OCI-LY1 (cell line): ENCODE measurements around the gene CSGALNACT2.

Experiments
- EZH2 ChIP-seq: fragments of 200-600 bp; sonication (generic), shearing (Covaris generic); IDR thresholded peaks from 2 replicates; pipeline ENCODE4 v1.8.0; 2017; ENCODE audit warnings: borderline replicate concordance, mixed run types, mild to moderate bottlenecking, antibody characterized with exemption, low read length, moderate library complexity, mixed read lengths
- TF ChIP-seq, protein P1 (sequence below): fragments of 200-600 bp; sonication (generic), shearing (Covaris generic); IDR thresholded peaks from 2 replicates; pipeline ENCODE4 v1.5.1; 2017; ENCODE audit warnings: mild to moderate bottlenecking, antibody characterized with exemption, low read length, moderate library complexity, mixed read lengths

DNA sequence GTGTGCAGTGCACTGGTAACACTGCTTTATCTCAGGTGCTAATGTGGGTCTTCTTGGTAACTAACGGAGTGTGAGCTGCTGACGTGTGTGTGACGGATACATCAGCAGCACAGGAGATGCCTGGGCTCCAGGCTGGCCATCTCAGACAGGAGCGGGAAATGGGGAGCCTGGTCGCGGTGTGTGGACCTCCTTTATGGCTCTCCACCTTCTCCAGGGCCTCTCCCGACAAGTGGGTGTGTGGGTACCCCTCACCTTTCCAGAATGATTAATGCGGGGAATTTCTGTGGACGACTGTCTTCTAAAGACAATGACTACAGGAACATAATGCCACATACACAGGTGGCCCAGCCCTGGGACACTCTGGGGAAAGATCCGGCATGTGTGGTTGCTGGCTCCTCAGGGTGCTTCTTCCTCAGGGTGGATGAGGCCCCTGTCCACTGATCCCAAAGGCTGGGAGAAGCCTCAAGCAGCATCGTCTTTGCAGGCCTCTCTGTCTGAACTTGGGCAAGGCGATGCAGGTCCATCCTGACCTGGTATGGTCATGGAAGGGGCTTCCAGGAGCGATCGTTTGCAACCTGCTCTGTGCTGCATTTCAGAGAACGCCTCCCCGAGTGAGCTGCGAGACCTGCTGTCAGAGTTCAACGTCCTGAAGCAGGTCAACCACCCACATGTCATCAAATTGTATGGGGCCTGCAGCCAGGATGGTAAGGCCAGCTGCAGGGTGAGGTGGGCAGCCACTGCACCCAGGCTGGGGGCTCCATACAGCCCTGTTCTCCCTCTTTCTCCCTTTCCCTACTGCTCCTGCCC lies 20.3 kb upstream of the CSGALNACT2 start:
- TF ChIP-seq, protein P1, sequence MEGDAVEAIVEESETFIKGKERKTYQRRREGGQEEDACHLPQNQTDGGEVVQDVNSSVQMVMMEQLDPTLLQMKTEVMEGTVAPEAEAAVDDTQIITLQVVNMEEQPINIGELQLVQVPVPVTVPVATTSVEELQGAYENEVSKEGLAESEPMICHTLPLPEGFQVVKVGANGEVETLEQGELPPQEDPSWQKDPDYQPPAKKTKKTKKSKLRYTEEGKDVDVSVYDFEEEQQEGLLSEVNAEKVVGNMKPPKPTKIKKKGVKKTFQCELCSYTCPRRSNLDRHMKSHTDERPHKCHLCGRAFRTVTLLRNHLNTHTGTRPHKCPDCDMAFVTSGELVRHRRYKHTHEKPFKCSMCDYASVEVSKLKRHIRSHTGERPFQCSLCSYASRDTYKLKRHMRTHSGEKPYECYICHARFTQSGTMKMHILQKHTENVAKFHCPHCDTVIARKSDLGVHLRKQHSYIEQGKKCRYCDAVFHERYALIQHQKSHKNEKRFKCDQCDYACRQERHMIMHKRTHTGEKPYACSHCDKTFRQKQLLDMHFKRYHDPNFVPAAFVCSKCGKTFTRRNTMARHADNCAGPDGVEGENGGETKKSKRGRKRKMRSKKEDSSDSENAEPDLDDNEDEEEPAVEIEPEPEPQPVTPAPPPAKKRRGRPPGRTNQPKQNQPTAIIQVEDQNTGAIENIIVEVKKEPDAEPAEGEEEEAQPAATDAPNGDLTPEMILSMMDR = no peak
- TF ChIP-seq EZH2 = no peak
